ENCODE measurements around the gene HSPB6.

GRCh38 chr19:35732540-35733179, 24.2 kb downstream of the HSPB6 start:
- no peak for TF ChIP-seq POLR2A (IDR thresholded peaks at IDR 0.05)
- TF ChIP-seq, protein P1, sequence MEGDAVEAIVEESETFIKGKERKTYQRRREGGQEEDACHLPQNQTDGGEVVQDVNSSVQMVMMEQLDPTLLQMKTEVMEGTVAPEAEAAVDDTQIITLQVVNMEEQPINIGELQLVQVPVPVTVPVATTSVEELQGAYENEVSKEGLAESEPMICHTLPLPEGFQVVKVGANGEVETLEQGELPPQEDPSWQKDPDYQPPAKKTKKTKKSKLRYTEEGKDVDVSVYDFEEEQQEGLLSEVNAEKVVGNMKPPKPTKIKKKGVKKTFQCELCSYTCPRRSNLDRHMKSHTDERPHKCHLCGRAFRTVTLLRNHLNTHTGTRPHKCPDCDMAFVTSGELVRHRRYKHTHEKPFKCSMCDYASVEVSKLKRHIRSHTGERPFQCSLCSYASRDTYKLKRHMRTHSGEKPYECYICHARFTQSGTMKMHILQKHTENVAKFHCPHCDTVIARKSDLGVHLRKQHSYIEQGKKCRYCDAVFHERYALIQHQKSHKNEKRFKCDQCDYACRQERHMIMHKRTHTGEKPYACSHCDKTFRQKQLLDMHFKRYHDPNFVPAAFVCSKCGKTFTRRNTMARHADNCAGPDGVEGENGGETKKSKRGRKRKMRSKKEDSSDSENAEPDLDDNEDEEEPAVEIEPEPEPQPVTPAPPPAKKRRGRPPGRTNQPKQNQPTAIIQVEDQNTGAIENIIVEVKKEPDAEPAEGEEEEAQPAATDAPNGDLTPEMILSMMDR (IDR thresholded peaks at IDR 0.05), result no peak

Data from adrenal gland (tissue), 5 donors.